ENCODE data around the gene FRS2. TPM values are rescaled to one million over a fixed set of nuclear protein-coding genes. Genes with fewer than 3 reads are reported as not detected.

FRS2 gene
- total RNA-seq, 1 donor: 64.4 TPM

GRCh38 chr12:69595689-69596088 is 125.5 kb downstream of the FRS2 start:
- no peak for DNase-seq (ENCODE audit: insufficient read length, low spot score, missing footprints)
- no peaks in the 10 kb centered on the region for H3K9me3 ChIP-seq (ENCODE audit: low read depth, low read length)
- H3K4me2 ChIP-seq (ENCODE audit: insufficient read depth, low read length): no peak overlapping the region
- no peak for TF ChIP-seq CTCF (IDR thresholded peaks at IDR 0.05; ENCODE audit: extremely low read depth, low read depth, low read length)
- no peaks in the 10 kb centered on the region for H3K27me3 ChIP-seq (ENCODE audit: insufficient read depth, low read length)
- no peak overlapping the region for H3K4me3 ChIP-seq (ENCODE audit: insufficient read depth, low read length)
- no peaks in the 10 kb centered on the region for H3K4me1 ChIP-seq (ENCODE audit: insufficient read depth, low read length)
- H2AFZ ChIP-seq (ENCODE audit: low read length): no peak overlapping the region
- peaks cover 90% of the 10 kb centered on the region for H3K36me3 ChIP-seq (ENCODE audit: insufficient read depth, low read length)
- H3K79me2 ChIP-seq (ENCODE audit: insufficient read depth, low read length): peaks cover 5% of the 10 kb centered on the region
- H3K27ac ChIP-seq (ENCODE audit: low read depth, low read length): no peak overlapping the region
- peaks cover 1% of the 10 kb centered on the region for H4K20me1 ChIP-seq (ENCODE audit: insufficient read depth, low read length)

- H3K36me3 ChIP-seq (ENCODE audit: insufficient read depth, low read length): peaks cover 76% of the 10 kb centered on the region
- no peak for TF ChIP-seq CTCF (IDR thresholded peaks at IDR 0.05; ENCODE audit: extremely low read depth, low read depth, low read length)
- H3K79me2 ChIP-seq (ENCODE audit: insufficient read depth, low read length): no peaks in the 10 kb centered on the region
- no peak overlapping the region for H2AFZ ChIP-seq (ENCODE audit: low read length)
- H3K27ac ChIP-seq (ENCODE audit: low read depth, low read length): no peak overlapping the region
- no peak for DNase-seq (ENCODE audit: insufficient read length, low spot score, missing footprints)
- H3K4me2 ChIP-seq (ENCODE audit: insufficient read depth, low read length): no peak overlapping the region
- no peaks in the 10 kb centered on the region for H3K9me3 ChIP-seq (ENCODE audit: low read depth, low read length)
- no peaks in the 10 kb centered on the region for H3K4me1 ChIP-seq (ENCODE audit: insufficient read depth, low read length)
- no peaks in the 10 kb centered on the region for H3K27me3 ChIP-seq (ENCODE audit: insufficient read depth, low read length)
- peaks cover 3% of the 10 kb centered on the region for H4K20me1 ChIP-seq (ENCODE audit: insufficient read depth, low read length)
- no peak overlapping the region for H3K4me3 ChIP-seq (ENCODE audit: insufficient read depth, low read length)
These were observed 128.1 kb downstream of the FRS2 start for GRCh38 chr12:69598174-69598753.

GRCh38 chr12:69600804-69601203 is 130.6 kb downstream of the FRS2 start:
- peaks cover 52% of the 10 kb centered on the region for H3K36me3 ChIP-seq (ENCODE audit: insufficient read depth, low read length)
- no peak overlapping the region for H3K4me3 ChIP-seq (ENCODE audit: insufficient read depth, low read length)
- H3K27me3 ChIP-seq (ENCODE audit: insufficient read depth, low read length): no peaks in the 10 kb centered on the region
- no peak for DNase-seq (ENCODE audit: insufficient read length, low spot score, missing footprints)
- H3K4me1 ChIP-seq (ENCODE audit: insufficient read depth, low read length): no peaks in the 10 kb centered on the region
- peaks cover 3% of the 10 kb centered on the region for H4K20me1 ChIP-seq (ENCODE audit: insufficient read depth, low read length)
- H2AFZ ChIP-seq (ENCODE audit: low read length): no peak overlapping the region
- no peak overlapping the region for H3K4me2 ChIP-seq (ENCODE audit: insufficient read depth, low read length)
- TF ChIP-seq CTCF (IDR thresholded peaks at IDR 0.05; ENCODE audit: extremely low read depth, low read depth, low read length): no peak
- H3K27ac ChIP-seq (ENCODE audit: low read depth, low read length): no peak overlapping the region
- no peaks in the 10 kb centered on the region for H3K9me3 ChIP-seq (ENCODE audit: low read depth, low read length)
- H3K79me2 ChIP-seq (ENCODE audit: insufficient read depth, low read length): no peaks in the 10 kb centered on the region

- DNase-seq (ENCODE audit: insufficient read length, low spot score, missing footprints): no peak
- peaks cover 3% of the 10 kb centered on the region for H4K20me1 ChIP-seq (ENCODE audit: insufficient read depth, low read length)
- H3K4me2 ChIP-seq (ENCODE audit: insufficient read depth, low read length): no peak overlapping the region
- no peak overlapping the region for H3K4me3 ChIP-seq (ENCODE audit: insufficient read depth, low read length)
- no peak overlapping the region for H3K27ac ChIP-seq (ENCODE audit: low read depth, low read length)
- no peaks in the 10 kb centered on the region for H3K79me2 ChIP-seq (ENCODE audit: insufficient read depth, low read length)
- no peak for TF ChIP-seq CTCF (IDR thresholded peaks at IDR 0.05; ENCODE audit: extremely low read depth, low read depth, low read length)
- no peaks in the 10 kb centered on the region for H3K27me3 ChIP-seq (ENCODE audit: insufficient read depth, low read length)
- H3K36me3 ChIP-seq (ENCODE audit: insufficient read depth, low read length): peaks cover 41% of the 10 kb centered on the region
- no peaks in the 10 kb centered on the region for H3K9me3 ChIP-seq (ENCODE audit: low read depth, low read length)
- no peaks in the 10 kb centered on the region for H3K4me1 ChIP-seq (ENCODE audit: insufficient read depth, low read length)
- no peak overlapping the region for H2AFZ ChIP-seq (ENCODE audit: low read length)
These were observed 131.9 kb downstream of the FRS2 start for GRCh38 chr12:69601962-69602685.
